Measurements from ENCODE around the gene HOATZ.

- TF ChIP-seq CTCF (conservative IDR thresholded peaks at IDR 0.05; ENCODE audit: low read length) = no peak
- TF ChIP-seq EZH2phosphoT487 (IDR thresholded peaks at IDR 0.05; ENCODE audit: borderline replicate concordance, low read depth, low read length) = no peak
These were observed 28.2 kb downstream of the HOATZ start for GRCh38 chr11:111542606-111543275.

All from OCI-LY7 (cell line).